GM13976 (cell line): ENCODE measurements around the gene TM9SF3.

Experiments used
- DNase-seq: peaks from one replicate; pipeline ENCODE4 v3.0.0; 2012; ENCODE audit warnings: low spot score
- CTCF ChIP-seq: IDR thresholded peaks from 2 replicates; pipeline ENCODE4 v1.5.1; 2012; ENCODE audit warnings: borderline replicate concordance, mild to moderate bottlenecking; ENCODE audit not compliant: insufficient read depth; ENCODE audit errors: extremely low read depth, missing control alignments, control extremely low read depth
- in situ Hi-C: fragments of 300-500 bp; cut with MboI; formaldehyde crosslinking; loops from one replicate; pipeline ENCODE4 v1.12.0; 2022; ENCODE audit warnings: low sequenced_read_pairs, mixed read lengths, inconsistent platforms; ENCODE audit not compliant: unreplicated experiment

The TM9SF3 gene

GRCh38 chr10:96570983-96571964 lies 15.5 kb downstream of the TM9SF3 start:
- TF ChIP-seq CTCF, result no peak
- no peak for DNase-seq
- in situ Hi-C loops, result no loop called here

- TF ChIP-seq CTCF, result no peak
- in situ Hi-C loops, result no loop called here
- no peak for DNase-seq
Observed at GRCh38 chr10:96570511-96570910, 16.3 kb downstream of the TM9SF3 start.

GRCh38 chr10:96568402-96568801 lies 18.4 kb downstream of the TM9SF3 start:
- in situ Hi-C loops, result no loop called here
- no peak for DNase-seq
- TF ChIP-seq CTCF, result no peak

- no peak for TF ChIP-seq CTCF
- DNase-seq, result peak; percentile 28
- in situ Hi-C loops, result no loop called here
Observed at GRCh38 chr10:96565774-96566173, 21.0 kb downstream of the TM9SF3 start.

DNA sequence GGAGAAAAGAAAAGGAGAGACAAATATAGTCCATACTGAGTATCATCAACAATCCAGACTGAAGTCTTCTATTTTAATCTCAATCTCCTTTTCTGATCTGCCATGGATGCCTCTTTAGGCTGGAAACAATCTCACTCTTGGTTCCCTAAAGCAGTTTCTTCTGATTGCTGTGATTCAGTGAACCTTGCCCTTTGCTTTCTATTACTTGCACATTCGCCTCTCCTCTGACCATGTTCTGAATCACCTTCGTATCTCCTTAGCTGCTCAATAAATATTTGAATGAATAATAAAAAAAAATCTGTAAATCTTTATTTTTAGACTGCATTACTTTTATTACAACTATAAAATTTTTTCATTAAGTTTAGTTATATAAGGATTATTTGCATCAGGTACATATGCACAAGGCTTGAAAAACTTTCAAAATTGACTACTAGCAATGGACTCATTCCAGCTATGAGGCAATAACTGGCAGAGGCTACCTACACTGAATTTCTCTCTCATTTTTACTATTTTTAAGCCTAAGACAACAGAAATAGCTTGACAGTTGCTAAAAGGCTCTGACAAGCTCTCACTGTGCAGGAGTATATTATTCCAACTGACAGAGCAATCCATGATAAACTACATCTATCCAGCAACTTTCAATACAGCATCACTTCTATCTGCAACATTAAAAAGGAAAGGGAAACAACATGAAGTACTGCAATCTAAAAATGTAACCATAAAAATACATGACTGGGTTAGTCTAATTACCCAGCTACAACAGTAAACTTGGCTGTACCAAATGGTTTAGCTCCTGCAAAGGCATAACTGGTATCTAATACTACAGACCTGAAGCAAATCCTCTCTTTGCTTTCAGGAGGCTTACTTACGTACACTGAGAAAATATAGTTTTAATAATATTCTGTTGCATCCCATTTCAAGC lies 25.6 kb downstream of the TM9SF3 start:
- in situ Hi-C loops, result no loop called here
- TF ChIP-seq CTCF, result no peak
- DNase-seq, result no peak

- in situ Hi-C loops, result no loop called here
- no peak for TF ChIP-seq CTCF
- no peak for DNase-seq
Observed at GRCh38 chr10:96560489-96560888, 26.3 kb downstream of the TM9SF3 start.
